Measurements from ENCODE around the gene CTSC. TPM values are rescaled to one million over a fixed set of nuclear protein-coding genes. Genes with fewer than 3 reads are reported as not detected.

Gene CTSC
- total RNA-seq, 1 donor from 2014 or later: 25.7 TPM

- DNase-seq (ENCODE audit: low spot score) (no peak), ATAC-seq (no peak)
Observed at GRCh38 chr11:88320149-88320559, 17.4 kb downstream of the CTSC start.

- DNase-seq (ENCODE audit: low spot score) (no peak), ATAC-seq (peak; percentile 73)
Observed at GRCh38 chr11:88318017-88318416, 19.5 kb downstream of the CTSC start.

- ATAC-seq (no peak), DNase-seq (ENCODE audit: low spot score) (no peak)
Observed at GRCh38 chr11:88317536-88317935, 20.0 kb downstream of the CTSC start.

- DNase-seq (ENCODE audit: low spot score): no peak
- peak; percentile 44 for ATAC-seq
Observed at GRCh38 chr11:88315981-88316441, 21.5 kb downstream of the CTSC start.

GRCh38 chr11:88315015-88315414 lies 22.5 kb downstream of the CTSC start:
- DNase-seq (ENCODE audit: low spot score) (no peak), ATAC-seq (no peak)

- DNase-seq (ENCODE audit: low spot score): no peak
- no peak for ATAC-seq
Observed at GRCh38 chr11:88313441-88313840, 24.1 kb downstream of the CTSC start.

GRCh38 chr11:88312628-88313027 lies 24.9 kb downstream of the CTSC start:
- DNase-seq (ENCODE audit: low spot score): no peak
- ATAC-seq: no peak

- ATAC-seq (no peak), DNase-seq (ENCODE audit: low spot score) (no peak)
Observed at GRCh38 chr11:88310246-88310645, 27.3 kb downstream of the CTSC start.

- DNase-seq (ENCODE audit: low spot score) (no peak), ATAC-seq (no peak)
Observed at GRCh38 chr11:88308576-88308975, 29.0 kb downstream of the CTSC start.

GRCh38 chr11:88307749-88308425 lies 29.6 kb downstream of the CTSC start:
- DNase-seq (ENCODE audit: low spot score): no peak
- no peak for ATAC-seq

GRCh38 chr11:88306785-88307184 lies 30.8 kb downstream of the CTSC start:
- ATAC-seq: no peak
- DNase-seq (ENCODE audit: low spot score): no peak

- ATAC-seq: no peak
- no peak for DNase-seq (ENCODE audit: low spot score)
Observed at GRCh38 chr11:88305430-88305829, 32.1 kb downstream of the CTSC start.

GRCh38 chr11:88304352-88304751 lies 33.2 kb downstream of the CTSC start:
- ATAC-seq: no peak
- no peak for DNase-seq (ENCODE audit: low spot score)

GRCh38 chr11:88303037-88303436 lies 34.5 kb downstream of the CTSC start:
- no peak for DNase-seq (ENCODE audit: low spot score)
- peak; percentile 29 for ATAC-seq

- DNase-seq (ENCODE audit: low spot score) (no peak), ATAC-seq (no peak)
Observed at GRCh38 chr11:88301488-88302140, 35.9 kb downstream of the CTSC start.

GRCh38 chr11:88300888-88301487 lies 36.5 kb downstream of the CTSC start:
- no peak for ATAC-seq
- DNase-seq (ENCODE audit: low spot score): no peak

GRCh38 chr11:88297863-88298262 lies 39.7 kb downstream of the CTSC start:
- DNase-seq (ENCODE audit: low spot score): no peak
- peak; percentile 39 for ATAC-seq

- DNase-seq (ENCODE audit: low spot score) (no peak), ATAC-seq (peak; percentile 45)
Observed at GRCh38 chr11:88297421-88297820, 40.1 kb downstream of the CTSC start.

GRCh38 chr11:88295028-88295427 lies 42.5 kb downstream of the CTSC start:
- no peak for ATAC-seq
- DNase-seq (ENCODE audit: low spot score): no peak

GRCh38 chr11:88293931-88294330 lies 43.6 kb downstream of the CTSC start:
- ATAC-seq: no peak

GRCh38 chr11:88292171-88292843 lies 45.2 kb downstream of the CTSC start:
- DNase-seq (ENCODE audit: low spot score): peak; percentile 79

More at GRCh38 chr11:88293931-88294330, 43.6 kb downstream of the CTSC start:
- no peak for DNase-seq (ENCODE audit: low spot score)

GRCh38 chr11:88288560-88288959 lies 49.0 kb downstream of the CTSC start:
- ATAC-seq: no peak
- no peak for DNase-seq (ENCODE audit: low spot score)

More at GRCh38 chr11:88292171-88292843, 45.2 kb downstream of the CTSC start:
- ATAC-seq: peak; percentile 96

Measured in left lobe of liver (tissue), 2 donors.